SJSA1 (cell line): ENCODE data around the gene EXTL1. TPM values are rescaled to one million over a fixed set of nuclear protein-coding genes. Genes with fewer than 3 reads are reported as not detected.

Source experiments
- DNase-seq, 2 experiments: peaks; one replicate each; pipeline ENCODE4 v3.0.0-alpha.2; 2015 to 2020; ENCODE audit warnings: low spot score in 2 of 2, low read depth in 1 of 2
- H3K27ac ChIP-seq: fragments of 250-450 bp; sonication (Bioruptor Pico); 2 replicates; pipeline ENCODE4 v1.5.1; 2020; ENCODE audit warnings: mild to moderate bottlenecking, moderate library complexity
- H3K27me3 ChIP-seq: fragments of 250-450 bp; sonication (Bioruptor Pico); replicated peaks from 2 replicates; pipeline ENCODE4 v1.5.1; 2020; ENCODE audit warnings: mild to moderate bottlenecking, moderate library complexity
- H3K36me3 ChIP-seq: fragments of 250-450 bp; sonication (Bioruptor Pico); 2 replicates; pipeline ENCODE4 v1.5.1; 2020; ENCODE audit warnings: mild to moderate bottlenecking
- H3K4me1 ChIP-seq: fragments of 250-450 bp; sonication (Bioruptor Pico); replicated peaks from 2 replicates; pipeline ENCODE4 v1.6.1; 2021; ENCODE audit warnings: mild to moderate bottlenecking
- H3K4me3 ChIP-seq: fragments of 250-450 bp; sonication (Bioruptor Pico); 2 replicates; pipeline ENCODE4 v1.5.1; 2020; ENCODE audit warnings: mild to moderate bottlenecking
- H3K9me3 ChIP-seq: fragments of 250-450 bp; sonication (Bioruptor Pico); replicated peaks from 2 replicates; pipeline ENCODE4 v1.5.1; 2020; ENCODE audit warnings: mild to moderate bottlenecking
- total RNA-seq: library from RNA; depleted of rRNA; stranded (reverse); fragments of >200 nt; shearing (Covaris generic); gene quantifications from 2 replicates; pipeline ENCODE4 v1.2.3, GENCODE V29; 2014

Gene EXTL1
- total RNA-seq, 1 experiment from 2014 or later: 0.08 TPM

- no peak overlapping the region for H3K27ac ChIP-seq
- H3K4me1 ChIP-seq: no peaks in the 10 kb centered on the region
- H3K27me3 ChIP-seq: no peaks in the 10 kb centered on the region
- no peak for DNase-seq
- H3K9me3 ChIP-seq: no peaks in the 10 kb centered on the region
- H3K4me3 ChIP-seq: no peak overlapping the region
- H3K36me3 ChIP-seq: no peaks in the 10 kb centered on the region
These were observed 16.0 kb upstream of the EXTL1 start for GRCh38 chr1:26005434-26006105.

GRCh38 chr1:26006710-26007109, 14.9 kb upstream of the EXTL1 start:
- Histone ChIP-seq H3K4me1 (no peaks in the 10 kb centered on the region), H3K27ac (no peak overlapping the region), H3K27me3 (no peaks in the 10 kb centered on the region), H3K36me3 (no peaks in the 10 kb centered on the region), H3K4me3 (no peak overlapping the region), H3K9me3 (no peaks in the 10 kb centered on the region)
- DNase-seq: no peak

GRCh38 chr1:26009796-26010447, 11.7 kb upstream of the EXTL1 start:
- H3K27me3 ChIP-seq: no peaks in the 10 kb centered on the region
- no peak for DNase-seq
- no peaks in the 10 kb centered on the region for H3K36me3 ChIP-seq
- no peaks in the 10 kb centered on the region for H3K9me3 ChIP-seq
- no peak overlapping the region for H3K4me3 ChIP-seq
- H3K27ac ChIP-seq: no peak overlapping the region
- H3K4me1 ChIP-seq: no peaks in the 10 kb centered on the region

DNA sequence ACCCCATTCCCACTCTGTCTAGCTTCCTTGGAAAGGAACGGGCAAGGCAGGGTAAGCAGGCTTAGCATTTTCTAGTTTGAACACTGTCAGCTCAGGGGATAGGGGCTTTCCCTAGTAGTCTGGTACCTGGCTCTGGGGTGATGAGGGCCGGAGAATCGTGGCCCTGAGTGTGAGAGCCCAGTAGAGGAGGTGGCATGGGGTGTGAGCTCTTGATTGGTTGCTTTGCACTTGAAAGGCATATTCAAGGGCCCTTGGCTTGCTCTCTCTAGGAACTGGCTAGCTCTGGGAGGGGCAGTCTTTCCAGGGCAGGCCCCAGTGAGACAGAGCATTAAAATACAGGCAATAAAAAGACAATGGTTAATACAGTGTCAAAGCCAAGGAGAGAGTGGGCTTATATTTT, 10.8 kb upstream of the EXTL1 start:
- Histone ChIP-seq H3K36me3 (no peaks in the 10 kb centered on the region), H3K27me3 (no peaks in the 10 kb centered on the region), H3K4me1 (no peaks in the 10 kb centered on the region), H3K4me3 (no peak overlapping the region), H3K9me3 (no peaks in the 10 kb centered on the region), H3K27ac (no peak overlapping the region)
- DNase-seq: no peak

DNA sequence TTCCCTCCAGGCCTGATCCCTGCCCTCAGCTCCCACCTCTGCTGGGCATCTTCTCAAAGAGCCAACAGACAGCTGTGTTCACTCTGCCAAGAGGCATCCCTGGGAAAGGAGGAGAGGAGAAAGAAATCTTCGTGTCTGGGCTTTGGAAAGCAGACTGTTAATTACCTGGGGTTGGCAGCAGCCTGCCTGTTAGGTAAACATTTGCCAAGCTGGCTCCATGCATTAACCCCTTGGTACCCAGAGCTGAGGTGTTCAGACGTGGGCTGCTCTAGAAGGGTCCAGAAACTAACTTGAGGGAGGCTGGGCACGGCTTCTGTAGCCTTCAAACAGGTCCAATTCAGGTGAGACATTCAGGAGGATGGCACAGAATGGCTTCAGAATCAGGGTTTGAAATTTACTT, 8.7 kb upstream of the EXTL1 start:
- Histone ChIP-seq H3K27ac (no peak overlapping the region), H3K27me3 (no peaks in the 10 kb centered on the region), H3K4me3 (no peak overlapping the region), H3K9me3 (no peaks in the 10 kb centered on the region), H3K36me3 (no peaks in the 10 kb centered on the region), H3K4me1 (no peaks in the 10 kb centered on the region)
- DNase-seq: no peak

- Histone ChIP-seq H3K4me1 (no peaks in the 10 kb centered on the region), H3K27me3 (no peaks in the 10 kb centered on the region), H3K27ac (no peak overlapping the region), H3K4me3 (no peak overlapping the region), H3K36me3 (no peaks in the 10 kb centered on the region), H3K9me3 (no peaks in the 10 kb centered on the region)
- DNase-seq: no peak
These were observed 7.4 kb upstream of the EXTL1 start for GRCh38 chr1:26014179-26014578.

GRCh38 chr1:26015358-26015757, 6.2 kb upstream of the EXTL1 start:
- H3K36me3 ChIP-seq: no peaks in the 10 kb centered on the region
- DNase-seq: no peak

DNA sequence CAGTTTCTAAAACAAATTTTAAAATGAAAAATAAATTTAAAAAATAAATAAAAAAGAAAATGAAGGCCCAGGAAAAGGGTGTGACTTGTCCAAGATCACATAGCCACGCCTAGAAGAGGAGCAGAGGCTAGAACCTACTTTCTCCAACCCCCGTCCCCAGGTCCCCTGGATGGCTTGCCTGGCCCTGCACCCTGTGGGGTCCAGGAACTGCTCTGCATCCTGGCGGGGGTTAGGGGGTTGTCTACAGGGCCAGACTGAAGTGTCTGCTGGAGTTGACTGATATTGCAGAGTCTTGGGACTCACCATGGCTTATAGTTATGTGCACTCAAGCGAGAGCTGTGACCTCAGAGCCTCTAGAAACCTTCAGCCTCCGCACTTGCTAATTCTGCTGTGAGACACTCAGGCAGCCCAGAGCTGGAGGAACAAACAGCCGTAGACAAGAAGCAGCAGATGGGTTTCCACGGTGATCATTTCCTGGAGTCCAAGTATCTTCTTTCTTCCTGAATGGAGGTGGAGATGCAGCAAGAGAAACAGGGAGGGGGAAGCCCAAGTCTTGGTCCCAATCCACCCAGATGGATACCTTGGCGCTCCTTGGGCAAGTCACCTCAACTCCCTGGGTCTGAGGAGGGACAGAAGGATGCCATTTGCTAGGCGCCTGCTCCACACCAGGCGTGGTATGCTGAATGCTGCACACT, 5.2 kb upstream of the EXTL1 start:
- Histone ChIP-seq H3K27ac (no peak overlapping the region), H3K36me3 (no peaks in the 10 kb centered on the region), H3K27me3 (no peaks in the 10 kb centered on the region), H3K4me3 (no peak overlapping the region), H3K4me1 (no peaks in the 10 kb centered on the region), H3K9me3 (no peaks in the 10 kb centered on the region)
- no peak for DNase-seq

More at GRCh38 chr1:26015358-26015757, 6.2 kb upstream of the EXTL1 start:
- H3K4me1 ChIP-seq: no peaks in the 10 kb centered on the region
- H3K9me3 ChIP-seq: no peaks in the 10 kb centered on the region
- no peaks in the 10 kb centered on the region for H3K27me3 ChIP-seq
- no peak overlapping the region for H3K4me3 ChIP-seq
- H3K27ac ChIP-seq: no peak overlapping the region

DNA sequence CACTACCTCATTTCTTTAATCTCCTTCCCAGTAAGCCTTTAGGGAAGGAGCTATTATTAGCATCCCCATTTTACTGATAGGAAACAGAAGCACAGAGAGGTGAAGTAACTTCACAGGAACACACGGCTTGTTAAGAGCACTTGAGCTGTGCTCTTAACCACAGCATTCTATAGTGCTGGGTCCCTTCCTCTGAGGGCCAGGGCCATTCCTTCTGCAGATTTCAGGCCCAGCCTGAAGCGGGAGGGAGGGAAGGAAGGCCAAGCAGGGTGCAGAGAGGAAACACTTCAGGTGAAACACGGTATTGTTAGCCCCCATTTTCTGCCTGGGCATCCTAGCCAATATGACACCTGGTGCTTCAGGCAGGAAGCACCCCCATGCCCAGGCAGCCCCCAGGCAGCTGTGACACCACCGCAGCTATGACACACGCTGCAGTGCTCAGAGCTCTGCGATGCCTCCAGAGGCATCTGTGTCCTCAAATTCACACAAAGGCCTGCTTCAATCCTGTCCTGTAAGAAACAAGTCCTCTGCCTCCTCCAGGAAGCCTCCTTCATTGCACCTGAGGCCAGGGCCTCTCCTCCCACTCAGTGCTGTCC, 4.5 kb upstream of the EXTL1 start:
- Histone ChIP-seq H3K9me3 (no peaks in the 10 kb centered on the region), H3K4me3 (no peak overlapping the region), H3K4me1 (no peaks in the 10 kb centered on the region), H3K27ac (no peak overlapping the region), H3K36me3 (no peaks in the 10 kb centered on the region), H3K27me3 (no peaks in the 10 kb centered on the region)
- no peak for DNase-seq

GRCh38 chr1:26017606-26018005, 4.0 kb upstream of the EXTL1 start:
- Histone ChIP-seq H3K27ac (no peak overlapping the region), H3K36me3 (no peaks in the 10 kb centered on the region), H3K27me3 (no peaks in the 10 kb centered on the region), H3K9me3 (no peaks in the 10 kb centered on the region), H3K4me1 (no peaks in the 10 kb centered on the region), H3K4me3 (no peak overlapping the region)
- no peak for DNase-seq

DNA sequence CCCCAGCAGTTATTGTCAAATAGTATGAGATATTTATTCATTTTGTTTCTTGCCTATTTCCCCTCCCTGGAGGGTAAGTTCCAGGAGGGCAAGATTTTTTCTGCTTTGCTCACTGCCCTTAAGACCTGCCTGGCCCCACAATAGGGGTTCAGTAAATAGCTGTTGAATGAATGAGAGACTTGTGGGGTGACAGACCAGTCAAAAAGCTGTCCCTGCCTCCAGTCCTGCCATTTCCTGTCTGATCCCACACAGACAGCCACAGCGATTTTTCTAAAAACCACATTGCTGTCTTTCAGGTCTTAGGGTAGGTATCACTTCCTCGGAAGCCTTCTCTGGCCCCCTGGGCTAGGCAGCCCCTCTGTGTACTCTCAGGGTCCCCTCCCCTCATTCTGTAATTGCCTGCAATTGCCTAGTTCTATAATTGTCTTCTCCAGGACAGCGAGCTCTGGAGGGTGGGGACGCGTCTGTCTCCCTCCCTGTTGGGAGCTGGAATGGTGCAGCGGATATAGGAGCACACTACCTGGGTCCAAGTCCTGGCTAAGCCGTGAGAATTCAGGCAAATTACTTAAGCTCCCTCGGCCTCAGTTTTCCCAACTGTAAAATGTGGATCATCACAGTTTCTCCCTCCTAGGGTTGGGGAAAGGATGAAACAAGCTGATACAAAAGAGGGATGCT, 1.8 kb upstream of the EXTL1 start:
- Histone ChIP-seq H3K4me3 (no peak overlapping the region), H3K27me3 (no peaks in the 10 kb centered on the region), H3K27ac (no peak overlapping the region), H3K4me1 (no peaks in the 10 kb centered on the region), H3K9me3 (no peaks in the 10 kb centered on the region), H3K36me3 (no peaks in the 10 kb centered on the region)
- no peak for DNase-seq

DNA sequence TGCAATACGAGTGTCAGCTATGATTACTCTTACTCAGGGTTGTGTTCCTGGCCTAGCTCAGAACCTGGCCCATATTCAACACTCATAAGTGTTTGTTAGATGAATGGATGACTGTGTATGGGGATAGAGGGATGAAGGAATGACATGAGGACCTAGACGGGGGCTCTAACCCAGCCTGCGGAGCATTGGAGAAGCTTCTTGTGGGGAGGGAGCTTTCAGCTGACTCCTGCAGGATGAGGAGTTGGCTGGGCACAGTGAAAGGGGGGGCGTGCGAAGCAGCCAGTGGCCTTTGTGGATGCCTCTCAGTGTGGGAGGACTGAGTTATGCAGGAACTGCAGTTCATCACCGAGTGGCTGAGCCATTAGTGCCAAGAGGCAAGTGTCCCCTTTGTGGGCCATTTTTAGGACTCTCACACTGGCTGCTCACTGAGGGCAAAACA, 1.2 kb upstream of the EXTL1 start:
- Histone ChIP-seq H3K27me3 (no peaks in the 10 kb centered on the region), H3K27ac (no peak overlapping the region), H3K36me3 (no peaks in the 10 kb centered on the region), H3K4me3 (no peak overlapping the region), H3K9me3 (no peaks in the 10 kb centered on the region), H3K4me1 (no peaks in the 10 kb centered on the region)
- no peak for DNase-seq

- no peak overlapping the region for H3K4me3 ChIP-seq
- no peaks in the 10 kb centered on the region for H3K9me3 ChIP-seq
- no peaks in the 10 kb centered on the region for H3K27me3 ChIP-seq
- no peak for DNase-seq
- no peaks in the 10 kb centered on the region for H3K36me3 ChIP-seq
- H3K27ac ChIP-seq: no peak overlapping the region
- H3K4me1 ChIP-seq: no peaks in the 10 kb centered on the region
These were observed 481 bp upstream of the EXTL1 start for GRCh38 chr1:26020941-26021646.
